ENCODE results near the gene PLAGL2.

- TF ChIP-seq, protein P1, sequence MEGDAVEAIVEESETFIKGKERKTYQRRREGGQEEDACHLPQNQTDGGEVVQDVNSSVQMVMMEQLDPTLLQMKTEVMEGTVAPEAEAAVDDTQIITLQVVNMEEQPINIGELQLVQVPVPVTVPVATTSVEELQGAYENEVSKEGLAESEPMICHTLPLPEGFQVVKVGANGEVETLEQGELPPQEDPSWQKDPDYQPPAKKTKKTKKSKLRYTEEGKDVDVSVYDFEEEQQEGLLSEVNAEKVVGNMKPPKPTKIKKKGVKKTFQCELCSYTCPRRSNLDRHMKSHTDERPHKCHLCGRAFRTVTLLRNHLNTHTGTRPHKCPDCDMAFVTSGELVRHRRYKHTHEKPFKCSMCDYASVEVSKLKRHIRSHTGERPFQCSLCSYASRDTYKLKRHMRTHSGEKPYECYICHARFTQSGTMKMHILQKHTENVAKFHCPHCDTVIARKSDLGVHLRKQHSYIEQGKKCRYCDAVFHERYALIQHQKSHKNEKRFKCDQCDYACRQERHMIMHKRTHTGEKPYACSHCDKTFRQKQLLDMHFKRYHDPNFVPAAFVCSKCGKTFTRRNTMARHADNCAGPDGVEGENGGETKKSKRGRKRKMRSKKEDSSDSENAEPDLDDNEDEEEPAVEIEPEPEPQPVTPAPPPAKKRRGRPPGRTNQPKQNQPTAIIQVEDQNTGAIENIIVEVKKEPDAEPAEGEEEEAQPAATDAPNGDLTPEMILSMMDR (IDR thresholded peaks at IDR 0.05; ENCODE audit: low read depth, low read length, poor library complexity, severe bottlenecking) = no peak
- TF ChIP-seq EZH2phosphoT487 (IDR thresholded peaks at IDR 0.05; ENCODE audit: borderline replicate concordance, low read length) = no peak
Observed at GRCh38 chr20:32153771-32154170, 53.8 kb downstream of the PLAGL2 start.

Data from DOHH2 (cell line).